Ovary (tissue), 3 donors: ENCODE data around the gene ATP11C.

ENCODE experiments used
- CTCF ChIP-seq, 3 donors: fragments of 450-650 bp in 2 of 3; fragments of 200-600 bp in 1 of 3; IDR thresholded peaks; one replicate each; pipeline versions ENCODE4 v1.5.1 to v1.8.0; 2016 to 2022; ENCODE audit warnings: antibody characterized with exemption in 3 of 3, mild to moderate bottlenecking in 1 of 3
- EP300 ChIP-seq: sonication (generic); formaldehyde crosslinking; IDR thresholded peaks from one replicate; pipeline ENCODE4 v1.6.1; 2017; ENCODE audit warnings: antibody characterized with exemption
- POLR2A ChIP-seq: fragments of 450-650 bp; IDR thresholded peaks from one replicate; pipeline ENCODE4 v1.6.1; 2017; ENCODE audit warnings: antibody characterized with exemption, mild to moderate bottlenecking, moderate library complexity
- donor health status: DM: no; HTN: no; CAD: no.

GRCh38 chrX:139734996-139735395, 197.9 kb downstream of the ATP11C start:
- no peak for TF ChIP-seq CTCF (IDR thresholded peaks at IDR 0.05)
- no peak for TF ChIP-seq EP300
- TF ChIP-seq POLR2A: no peak
